SK-N-MC (cell line): ENCODE data around the gene IL15.

Source experiments
- DNase-seq: peaks from one replicate; pipeline ENCODE4 v3.0.0-alpha.2; 2011; ENCODE audit warnings: low read depth, low spot score
- H3K27ac ChIP-seq: fragments of 200-600 bp; sonication (generic); 2 replicates; pipeline ENCODE4 v1.5.1; 2016; ENCODE audit warnings: mixed run types
- H3K36me3 ChIP-seq: fragments of 200-600 bp; sonication (generic); 2 replicates; pipeline ENCODE4 v1.6.1; 2017; ENCODE audit warnings: antibody characterized with exemption, low read length, mixed read lengths; ENCODE audit not compliant: insufficient read depth
- H3K4me3 ChIP-seq: fragments of 200-600 bp; sonication (generic); 2 replicates; pipeline ENCODE4 v1.5.1; 2016
- H3K9ac ChIP-seq: fragments of 200-600 bp; sonication (generic); 2 replicates; pipeline ENCODE4 v1.8.0; 2017; ENCODE audit warnings: mixed run types, mixed read lengths; ENCODE audit not compliant: insufficient read length
- H3K9me3 ChIP-seq: fragments of 200-600 bp; sonication (generic); 2 replicates; pipeline ENCODE4 v1.6.1; 2017; ENCODE audit warnings: low read depth, mild to moderate bottlenecking, antibody characterized with exemption, low read length, moderate library complexity, mixed read lengths
- EZH2 ChIP-seq: fragments of 200-600 bp; sonication (generic); IDR thresholded peaks from one replicate; pipeline ENCODE4 v1.6.1; 2017; ENCODE audit warnings: antibody characterized with exemption
- FOXP2 ChIP-seq: optimal IDR thresholded peaks from 2 replicates; pipeline ENCODE3; 2011; ENCODE audit warnings: mild to moderate bottlenecking, moderate library complexity; ENCODE audit not compliant: insufficient read depth; ENCODE audit errors: extremely low read length, control extremely low read depth
- POLR2AphosphoS5 ChIP-seq: IDR thresholded peaks from 2 replicates; pipeline ENCODE4 v1.6.1; 2012; ENCODE audit warnings: mild to moderate bottlenecking, low read depth, low read length, borderline replicate concordance

Gene IL15

DNA sequence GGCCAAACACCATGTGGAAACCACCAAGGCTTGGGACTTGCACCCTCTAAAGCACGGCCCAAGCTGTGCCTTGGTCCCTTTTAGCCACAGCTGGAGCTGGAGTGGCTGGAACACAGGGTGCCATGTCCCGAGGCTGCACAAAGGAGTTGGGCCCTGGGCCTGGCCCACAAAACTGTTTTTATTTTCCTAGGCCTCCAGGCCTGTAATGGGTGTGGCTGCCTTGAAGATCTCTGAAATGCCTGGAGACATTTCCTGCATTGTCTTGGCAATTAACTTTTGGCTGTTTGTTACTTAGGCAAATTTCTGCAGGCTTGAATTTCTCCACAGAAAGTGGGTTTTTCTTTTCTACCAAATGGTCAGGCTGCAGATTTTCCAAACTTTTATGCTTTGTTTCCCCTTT lies 55.7 kb downstream of the IL15 start:
- TF ChIP-seq POLR2AphosphoS5 (no peak), FOXP2 (no peak), EZH2 (no peak)
- H3K4me3 ChIP-seq: no peak overlapping the region
- H3K9ac ChIP-seq: no peak overlapping the region
- H3K36me3 ChIP-seq: no peaks in the 10 kb centered on the region
- no peak for DNase-seq
- H3K9me3 ChIP-seq: peaks cover 3% of the 10 kb centered on the region; the same call in 1 of the 2 replicates
- no peak overlapping the region for H3K27ac ChIP-seq

DNA sequence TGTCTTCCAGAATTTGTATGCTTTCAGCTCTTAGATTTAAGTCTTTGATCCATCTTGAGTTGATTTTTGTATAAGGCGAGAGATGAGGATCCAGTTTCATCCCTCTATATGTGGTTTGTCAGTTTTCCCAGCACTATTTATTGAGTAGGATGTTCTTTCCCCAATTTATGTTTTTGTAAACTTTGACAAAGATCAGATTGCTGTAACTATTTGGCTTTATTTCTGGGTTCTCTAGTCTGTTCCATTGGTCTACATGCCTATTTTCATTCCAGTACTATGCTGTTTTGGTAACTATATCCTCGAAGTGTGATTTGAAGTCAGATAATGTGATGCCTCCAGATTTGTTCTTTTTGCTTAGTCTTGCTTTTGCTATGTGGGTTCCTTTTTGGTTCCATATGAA lies 60.7 kb downstream of the IL15 start:
- Histone ChIP-seq H3K36me3 (no peaks in the 10 kb centered on the region), H3K4me3 (no peak overlapping the region), H3K9ac (no peak overlapping the region), H3K27ac (no peak overlapping the region), H3K9me3 (peaks cover 3% of the 10 kb centered on the region; the same call in 1 of the 2 replicates)
- TF ChIP-seq POLR2AphosphoS5 (no peak), EZH2 (no peak), FOXP2 (no peak)
- no peak for DNase-seq

DNA sequence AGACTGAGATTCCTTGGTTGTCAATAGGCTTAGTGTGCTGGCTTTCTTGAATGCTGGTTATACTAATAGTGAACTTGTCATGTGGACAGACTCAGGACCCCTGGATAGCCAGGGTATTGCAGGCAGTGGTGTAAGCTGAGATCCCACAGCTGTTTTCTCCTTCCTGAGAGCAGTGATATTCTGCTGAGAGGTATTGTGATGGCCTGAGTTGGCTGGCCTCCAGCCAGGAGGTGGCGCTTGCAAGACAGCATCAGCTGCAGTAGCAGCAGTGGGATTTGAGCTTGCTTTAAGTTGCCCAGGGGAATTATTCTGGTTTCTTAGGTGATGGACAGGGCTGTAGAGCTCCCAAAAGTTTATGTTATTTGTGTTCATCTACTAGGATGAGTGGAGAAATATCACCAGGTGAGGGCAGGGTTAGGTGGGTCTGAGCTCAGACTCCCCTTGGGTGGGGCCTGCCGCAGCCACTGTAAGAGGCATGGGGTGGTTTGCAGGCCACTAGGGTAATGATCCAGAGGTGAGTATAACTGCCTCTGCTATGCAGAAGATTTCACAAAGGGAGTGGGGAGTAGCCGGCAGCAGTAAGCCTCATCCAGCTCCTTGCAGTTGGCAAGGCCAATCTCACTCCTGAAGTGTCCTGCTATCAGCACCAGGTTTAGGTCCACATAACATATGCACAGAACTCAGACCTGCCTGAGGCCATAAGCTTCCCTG lies 66.2 kb downstream of the IL15 start:
- no peak overlapping the region for H3K4me3 ChIP-seq
- no peak for DNase-seq
- no peak overlapping the region for H3K27ac ChIP-seq
- no peak for TF ChIP-seq FOXP2
- no peak for TF ChIP-seq EZH2
- TF ChIP-seq POLR2AphosphoS5: no peak
- no peaks in the 10 kb centered on the region for H3K36me3 ChIP-seq
- H3K9me3 ChIP-seq: no peaks in the 10 kb centered on the region; the same call in 1 of the 2 replicates
- H3K9ac ChIP-seq: no peak overlapping the region

DNA sequence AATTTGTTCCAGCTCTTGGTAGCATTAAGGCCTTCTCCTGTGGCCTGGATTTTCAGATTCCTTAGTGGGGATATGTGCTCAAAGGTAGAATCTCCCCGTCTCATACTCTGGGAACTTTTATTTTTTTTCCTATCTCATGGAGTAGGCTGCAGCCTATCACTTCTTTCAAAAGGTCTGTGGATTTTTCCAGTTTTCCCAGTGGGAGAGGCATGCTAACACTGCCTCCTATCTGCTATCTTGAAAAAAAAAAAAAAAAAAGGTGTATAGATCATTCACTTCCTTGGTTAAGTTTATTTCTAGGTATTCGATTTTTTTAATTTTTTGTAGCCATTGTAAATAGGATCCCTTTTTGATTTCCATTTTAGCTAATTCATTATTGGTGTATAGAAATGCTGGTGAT lies 67.1 kb downstream of the IL15 start:
- no peak for DNase-seq
- Histone ChIP-seq H3K9me3 (no peaks in the 10 kb centered on the region; the same call in 1 of the 2 replicates), H3K4me3 (no peak overlapping the region), H3K27ac (no peak overlapping the region), H3K36me3 (no peaks in the 10 kb centered on the region), H3K9ac (no peak overlapping the region)
- TF ChIP-seq EZH2 (no peak), POLR2AphosphoS5 (no peak), FOXP2 (no peak)

DNA sequence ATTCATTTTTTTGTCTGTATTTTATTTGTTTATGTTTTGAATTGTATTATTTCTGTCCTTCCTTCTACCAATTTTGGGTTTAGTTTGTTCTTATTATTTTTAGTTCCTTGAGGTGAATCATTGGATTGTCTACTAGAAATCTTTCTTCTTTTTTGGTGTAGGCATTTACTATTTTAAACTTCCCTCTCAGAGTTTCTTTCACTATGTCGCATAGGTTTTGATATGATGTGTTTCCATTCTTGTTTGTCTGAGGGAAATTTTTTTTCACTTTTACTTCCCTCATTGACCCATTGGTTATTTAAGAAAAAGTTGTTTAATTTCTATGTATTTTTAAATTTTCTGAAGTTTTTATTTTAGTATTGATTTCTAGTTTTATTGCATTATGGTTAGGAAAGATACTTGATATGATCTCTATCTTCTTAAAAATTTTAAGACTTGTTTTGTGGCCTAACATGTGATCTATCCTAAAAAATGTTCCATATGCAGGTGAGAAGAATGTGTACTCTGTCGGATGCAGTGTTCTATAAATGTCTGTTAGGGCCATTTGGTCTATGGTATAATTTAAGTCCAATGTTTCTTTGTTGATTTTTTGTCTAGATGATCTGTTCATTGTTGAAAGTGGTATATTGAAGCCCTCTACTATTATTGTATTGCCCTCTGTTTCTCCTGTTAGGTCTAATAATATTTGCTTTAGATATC lies 68.8 kb downstream of the IL15 start:
- no peak for DNase-seq
- TF ChIP-seq POLR2AphosphoS5 (no peak), EZH2 (no peak), FOXP2 (no peak)
- Histone ChIP-seq H3K36me3 (no peaks in the 10 kb centered on the region), H3K9ac (no peak overlapping the region), H3K27ac (no peak overlapping the region), H3K9me3 (no peaks in the 10 kb centered on the region; the same call in 1 of the 2 replicates), H3K4me3 (no peak overlapping the region)

DNA sequence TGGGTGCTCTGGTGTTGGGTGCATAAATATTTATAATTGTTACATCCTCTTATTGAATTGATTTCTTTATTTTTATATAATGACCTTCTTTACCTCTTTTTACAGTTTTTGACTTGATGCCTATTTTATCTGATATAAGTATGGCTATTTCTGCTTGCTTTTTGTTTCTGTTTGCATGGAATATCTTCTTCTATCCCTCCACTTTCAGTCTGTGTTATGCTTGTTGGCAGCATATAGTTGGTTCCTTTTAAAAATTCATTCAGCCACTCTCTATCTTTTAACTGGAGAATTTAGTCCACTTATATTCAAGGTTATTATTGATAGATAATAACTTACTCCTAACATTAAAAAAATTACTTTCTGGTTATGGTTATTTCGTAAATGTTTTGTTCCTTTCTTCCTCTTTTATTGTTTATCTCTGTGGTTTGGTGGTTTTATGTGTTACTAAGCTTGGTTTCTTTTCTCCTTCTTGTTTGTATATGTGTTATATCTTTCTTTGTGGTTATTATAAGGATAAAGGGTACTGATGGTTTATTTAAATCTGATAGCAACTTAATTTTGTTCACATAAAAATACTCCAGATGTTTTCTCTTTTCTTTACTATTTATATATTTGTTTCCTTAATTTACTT lies 69.5 kb downstream of the IL15 start:
- H3K36me3 ChIP-seq: no peaks in the 10 kb centered on the region
- no peak overlapping the region for H3K9ac ChIP-seq
- H3K27ac ChIP-seq: no peak overlapping the region
- no peaks in the 10 kb centered on the region; the same call in 1 of the 2 replicates for H3K9me3 ChIP-seq
- DNase-seq: no peak
- no peak overlapping the region for H3K4me3 ChIP-seq
- TF ChIP-seq FOXP2: no peak
- TF ChIP-seq EZH2: no peak
- no peak for TF ChIP-seq POLR2AphosphoS5

DNA sequence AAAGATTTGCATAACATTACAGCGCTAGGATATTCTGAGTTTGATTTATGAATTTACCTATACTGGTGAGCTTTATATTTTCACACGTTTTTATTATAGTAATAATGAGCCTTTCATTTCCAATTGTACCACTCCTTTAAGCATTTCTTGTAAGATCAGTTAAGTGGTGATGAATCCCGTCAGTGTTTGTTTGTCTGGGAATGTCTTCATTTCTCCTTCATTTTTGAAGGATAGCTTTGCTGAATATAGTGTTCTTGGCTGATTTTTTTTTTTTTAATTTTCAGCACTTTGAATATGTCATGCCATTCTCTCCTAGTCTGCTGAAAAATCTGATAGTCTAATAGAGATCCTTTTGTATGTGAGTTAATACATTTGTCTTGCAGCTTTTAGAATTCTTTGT lies 70.1 kb downstream of the IL15 start:
- H3K9ac ChIP-seq: no peak overlapping the region
- no peak overlapping the region for H3K4me3 ChIP-seq
- TF ChIP-seq EZH2: no peak
- no peak for TF ChIP-seq POLR2AphosphoS5
- TF ChIP-seq FOXP2: no peak
- no peaks in the 10 kb centered on the region for H3K36me3 ChIP-seq
- DNase-seq: no peak
- no peaks in the 10 kb centered on the region; the same call in 1 of the 2 replicates for H3K9me3 ChIP-seq
- no peak overlapping the region for H3K27ac ChIP-seq

DNA sequence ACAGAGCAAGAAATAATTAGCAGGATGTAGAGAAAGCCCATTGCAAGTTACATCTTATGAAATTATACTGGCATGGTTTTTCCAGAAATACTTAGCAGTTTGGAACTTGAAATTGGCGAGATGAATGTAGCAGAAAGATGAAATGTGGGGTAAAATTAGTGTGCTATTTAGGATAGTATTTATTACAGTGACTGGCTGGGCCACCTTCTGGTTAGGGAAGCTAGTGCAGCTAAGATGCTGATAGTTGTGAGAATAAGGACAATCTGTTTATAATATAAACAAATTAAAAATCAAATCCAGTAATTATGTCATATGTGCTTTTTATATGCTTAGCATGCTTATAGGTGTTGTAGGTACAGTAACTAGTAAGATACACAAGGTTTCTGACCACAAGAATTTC lies 74.8 kb downstream of the IL15 start:
- TF ChIP-seq FOXP2: no peak
- no peak for TF ChIP-seq POLR2AphosphoS5
- no peak for TF ChIP-seq EZH2
- Histone ChIP-seq H3K9me3 (no peaks in the 10 kb centered on the region; the same call in 1 of the 2 replicates), H3K36me3 (no peaks in the 10 kb centered on the region), H3K9ac (no peak overlapping the region), H3K4me3 (no peak overlapping the region), H3K27ac (no peak overlapping the region)
- DNase-seq: no peak

DNA sequence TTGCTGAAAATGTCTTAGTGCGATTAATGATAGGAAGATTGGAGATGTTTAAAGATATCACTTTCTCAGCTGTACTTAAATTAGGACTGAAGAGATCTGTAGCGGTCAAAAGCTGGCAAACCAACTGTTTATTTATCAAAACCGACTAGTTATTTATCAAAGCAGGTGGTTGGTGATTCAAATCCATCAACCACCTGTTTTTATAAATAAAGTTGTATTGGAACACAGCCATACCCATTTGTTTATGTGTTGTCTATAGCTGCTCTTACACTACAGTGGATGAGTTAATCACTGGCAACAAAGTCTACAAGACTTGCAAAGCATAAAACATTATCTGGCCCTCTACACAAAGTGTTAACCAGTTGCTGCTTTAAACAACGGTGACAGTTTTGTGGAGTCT lies 76.8 kb downstream of the IL15 start:
- Histone ChIP-seq H3K9me3 (no peaks in the 10 kb centered on the region), H3K4me3 (no peak overlapping the region), H3K9ac (no peak overlapping the region), H3K27ac (no peak overlapping the region), H3K36me3 (no peaks in the 10 kb centered on the region)
- TF ChIP-seq FOXP2 (no peak), POLR2AphosphoS5 (no peak), EZH2 (no peak)
- no peak for DNase-seq
